GM23338 (cell line): ENCODE measurements around the gene PCDHGA6. TPM values are rescaled to one million over a fixed set of nuclear protein-coding genes. Genes with fewer than 3 reads are reported as not detected.

Experiments used
- ATAC-seq: fragments of 200-7000 bp; cut with Tn5 transposase; 3 replicates; pipeline ENCODE4 v1.9.1; 2020
- DNase-seq: peaks from one replicate; pipeline ENCODE4 v3.0.0-alpha.2; 2015; ENCODE audit warnings: low spot score
- H2AFZ ChIP-seq: fragments of 200-600 bp; sonication (generic); 2 replicates; pipeline ENCODE4 v1.8.0; 2016; ENCODE audit warnings: antibody characterized with exemption, mild to moderate bottlenecking, moderate library complexity
- H3F3A ChIP-seq: fragments of 200-600 bp; sonication (generic); replicated peaks from 2 replicates; pipeline ENCODE4 v1.8.0; 2017; ENCODE audit warnings: antibody characterized with exemption, mixed run types, low read depth
- H3K27ac ChIP-seq: fragments of 200-600 bp; sonication (generic); 2 replicates; pipeline ENCODE4 v1.6.1; 2016; ENCODE audit warnings: low read depth
- H3K27me3 ChIP-seq: fragments of 200-600 bp; sonication (generic); 2 replicates; pipeline ENCODE4 v1.8.0; 2016; ENCODE audit warnings: mild to moderate bottlenecking, mixed run types, moderate library complexity; ENCODE audit not compliant: insufficient read depth
- H3K36me3 ChIP-seq: fragments of 200-600 bp; sonication (generic); 2 replicates; pipeline ENCODE4 v1.8.0; 2016; ENCODE audit warnings: mild to moderate bottlenecking; ENCODE audit not compliant: insufficient read depth
- H3K4me1 ChIP-seq: fragments of 200-600 bp; sonication (generic); 2 replicates; pipeline ENCODE4 v1.8.0; 2016; ENCODE audit warnings: mild to moderate bottlenecking, moderate library complexity; ENCODE audit not compliant: insufficient read depth
- H3K4me2 ChIP-seq: fragments of 200-600 bp; sonication (generic); 2 replicates; pipeline ENCODE4 v1.7.1; 2017; ENCODE audit warnings: mixed run types
- H3K4me3 ChIP-seq: fragments of 200-600 bp; sonication (generic); 2 replicates; pipeline ENCODE4 v1.6.1; 2016; ENCODE audit warnings: mixed run types
- H3K79me2 ChIP-seq: fragments of 200-600 bp; sonication (generic); replicated peaks from 2 replicates; pipeline ENCODE4 v1.8.0; 2017; ENCODE audit warnings: mild to moderate bottlenecking; ENCODE audit not compliant: insufficient read depth
- H3K9me2 ChIP-seq: fragments of 200-600 bp; sonication (generic); 2 replicates; pipeline ENCODE4 v1.8.0; 2017; ENCODE audit not compliant: insufficient read depth
- H4K20me1 ChIP-seq: fragments of 200-600 bp; sonication (generic); replicated peaks from 2 replicates; pipeline ENCODE4 v1.8.0; 2017; ENCODE audit warnings: mild to moderate bottlenecking; ENCODE audit not compliant: insufficient read depth
- H3K27ac Mint-ChIP-seq: 2 replicates; pipeline ENCODE4 v1.8.0; 2020; ENCODE audit warnings: inconsistent platforms, mild to moderate bottlenecking, moderate library complexity, mixed read lengths
- H3K27me3 Mint-ChIP-seq: 3 replicates; pipeline ENCODE4 v1.8.0; 2022; ENCODE audit warnings: low read depth, mild to moderate bottlenecking, moderate library complexity, mixed read lengths, inconsistent platforms; ENCODE audit not compliant: insufficient read depth, poor library complexity
- H3K36me3 Mint-ChIP-seq: 3 replicates; pipeline ENCODE4 v1.8.0; 2021; ENCODE audit warnings: low read depth, mild to moderate bottlenecking, inconsistent platforms, moderate library complexity, mixed read lengths
- H3K4me1 Mint-ChIP-seq: 3 replicates; pipeline ENCODE4 v1.8.0; 2020; ENCODE audit warnings: mild to moderate bottlenecking, inconsistent platforms, mixed read lengths
- H3K4me3 Mint-ChIP-seq: 3 replicates; pipeline ENCODE4 v1.8.0; 2021; ENCODE audit warnings: moderate library complexity, mild to moderate bottlenecking, inconsistent platforms, mixed read lengths
- H3K9me3 Mint-ChIP-seq: 3 replicates; pipeline ENCODE4 v1.8.0; 2020; ENCODE audit warnings: moderate library complexity, mild to moderate bottlenecking, inconsistent platforms, mixed read lengths
- CREB1 ChIP-seq: fragments of 250-450 bp; sonication (Bioruptor Pico); IDR thresholded peaks from 2 replicates; pipeline ENCODE4 v1.5.0; 2020; ENCODE audit warnings: low read depth, mild to moderate bottlenecking, moderate library complexity
- CTCF ChIP-seq, 2 experiments: fragments of 200-600 bp in 1 of 2; sonication (generic) in 1 of 2; conservative IDR thresholded peaks; 2 replicates each; pipeline versions ENCODE4 v1.5.1 to v1.6.1; 2016 to 2017; ENCODE audit warnings: antibody characterized with exemption in 2 of 2, low read depth in 2 of 2, mild to moderate bottlenecking in 2 of 2, moderate library complexity in 1 of 2
- EZH2 ChIP-seq: fragments of 200-600 bp; sonication (generic); IDR thresholded peaks from one replicate; pipeline ENCODE4 v1.8.0; 2017; ENCODE audit warnings: antibody characterized with exemption, mild to moderate bottlenecking, low read depth; ENCODE audit not compliant: unreplicated experiment
- EZH2phosphoT487 ChIP-seq: fragments of 200-600 bp; sonication (generic); IDR thresholded peaks from one replicate; pipeline ENCODE4 v1.8.1; 2018; ENCODE audit warnings: antibody characterized with exemption; ENCODE audit not compliant: unreplicated experiment
- JUNB ChIP-seq: IDR thresholded peaks from one replicate; pipeline ENCODE4 v1.6.1; 2016; ENCODE audit warnings: antibody characterized with exemption; ENCODE audit not compliant: unreplicated experiment
- NANOG ChIP-seq: IDR thresholded peaks from 2 replicates; pipeline ENCODE4 v1.6.1; 2016; ENCODE audit warnings: antibody characterized with exemption, borderline replicate concordance
- POLR2AphosphoS5 ChIP-seq: IDR thresholded peaks from 2 replicates; pipeline ENCODE4 v1.6.1; 2016; ENCODE audit warnings: antibody characterized with exemption, low read depth
- REST ChIP-seq: IDR thresholded peaks from one replicate; pipeline ENCODE4 v1.6.1; 2018; ENCODE audit warnings: antibody characterized with exemption; ENCODE audit not compliant: unreplicated experiment
- STAT1 ChIP-seq: IDR thresholded peaks from one replicate; pipeline ENCODE4 v1.6.1; 2016; ENCODE audit warnings: antibody characterized with exemption; ENCODE audit not compliant: unreplicated experiment
- ZNF331 ChIP-seq: fragments of 250-450 bp; sonication (Bioruptor Pico); IDR thresholded peaks from 2 replicates; pipeline ENCODE4 v1.5.0; 2020; ENCODE audit warnings: low read depth, mild to moderate bottlenecking, moderate library complexity
- polyA plus RNA-seq: library from polyadenylated mRNA; unstranded; fragments of >200 nt; fragmentation: Nextera tagmentation; extraction: Ambion mirVana; gene quantifications from 2 replicates; pipeline ENCODE4 v1.2.1, GENCODE V29; 2016
- total RNA-seq: library from RNA; depleted of rRNA; stranded (reverse); fragments of >200 nt; shearing (Covaris generic); gene quantifications from 2 replicates; pipeline ENCODE4 v1.2.3, GENCODE V29; 2014

The PCDHGA6 gene
- total and polyA plus RNA-seq, 2 experiments from 2014 or later, result 0.99 to 4.8 TPM

- Histone ChIP-seq H3K27ac (no peak overlapping the region), H4K20me1 (no peaks in the 10 kb centered on the region), H3K79me2 (no peaks in the 10 kb centered on the region), H3K27me3 (peaks cover 2% of the 10 kb centered on the region; the same call in 1 of the 2 replicates), H3K36me3 (no peaks in the 10 kb centered on the region), H3K4me3 (no peak overlapping the region), H3K4me1 (0 out of 2 replicates have a peak, but pooled peaks cover 3% of the 10 kb centered on the region), H3K9me2 (no peaks in the 10 kb centered on the region), H3K4me2 (no peak overlapping the region), H3F3A (no peaks in the 10 kb centered on the region), H2AFZ (no peak overlapping the region)
- no peak for DNase-seq
- TF ChIP-seq POLR2AphosphoS5, result no peak
- TF ChIP-seq CTCF (conservative IDR thresholded peaks at IDR 0.05; ENCODE audit: low read depth in 2 of 2), result no peak
- TF ChIP-seq NANOG, result no peak
- no peak for TF ChIP-seq STAT1
- TF ChIP-seq REST, result no peak
- no peak for TF ChIP-seq ZNF331
- no peak for TF ChIP-seq EZH2phosphoT487
- no peak for TF ChIP-seq EZH2
- TF ChIP-seq CREB1 (CRISPR knock-in tag), result no peak
- TF ChIP-seq JUNB, result no peak
- Mint-ChIP-seq H3K9me3 (peaks cover 58% of the 10 kb centered on the region), H3K27me3 (peaks cover 10% of the 10 kb centered on the region), H3K4me1 (no peaks in the 10 kb centered on the region), H3K36me3 (peaks cover 46% of the 10 kb centered on the region), H3K4me3 (peak overlapping the region; percentile 85), H3K27ac (no peak overlapping the region)
- no peak for ATAC-seq
These were observed 9.7 kb downstream of the PCDHGA6 start for GRCh38 chr5:141383345-141383744.
